Fibroblast of mammary gland (primary cell): ENCODE results near the gene RTL10.

Experiments used
- DNase-seq: peaks from one replicate; pipeline ENCODE4 v3.0.0-alpha.2; 2010; ENCODE audit warnings: low read depth
- H3K4me3 ChIP-seq: 2 replicates; pipeline ENCODE4 v1.5.1; 2011; ENCODE audit warnings: low read depth, mild to moderate bottlenecking, low read length, moderate library complexity; ENCODE audit not compliant: control insufficient read depth
- CTCF ChIP-seq: conservative IDR thresholded peaks from 2 replicates; pipeline ENCODE4 v1.5.1; 2011; ENCODE audit warnings: low read depth, low read length, inconsistent platforms; ENCODE audit not compliant: control insufficient read depth, insufficient read depth

Gene RTL10

DNA sequence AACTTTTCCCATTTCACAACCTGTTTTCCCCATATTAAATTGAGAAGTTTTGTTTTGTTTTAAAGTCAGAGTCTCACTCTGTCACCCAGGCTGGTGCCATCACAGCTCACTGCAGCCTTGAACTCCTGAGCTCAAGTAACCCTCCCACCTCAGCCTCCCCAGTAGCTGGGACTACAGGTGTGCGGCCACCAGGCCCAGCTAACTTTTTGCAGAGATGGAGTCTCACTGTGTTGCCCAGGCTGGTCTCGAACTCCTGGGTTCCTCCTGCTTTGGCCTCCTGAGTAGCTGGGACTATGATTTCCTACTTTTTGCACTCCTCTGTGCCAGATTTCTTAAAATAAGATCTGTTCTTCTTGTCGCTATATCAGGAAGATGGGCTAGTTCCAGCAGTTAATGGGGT is 44.9 kb downstream of the RTL10 start:
- TF ChIP-seq CTCF: no peak

GRCh38 chr22:19808873-19809478 is 45.7 kb downstream of the RTL10 start:
- H3K4me3 ChIP-seq: no peak overlapping the region
- no peak for TF ChIP-seq CTCF
- no peak for DNase-seq

More for the DNA sequence above, 44.9 kb downstream of the RTL10 start:
- no peak overlapping the region for H3K4me3 ChIP-seq
- no peak for DNase-seq

- TF ChIP-seq CTCF: no peak
- no peak for DNase-seq
- H3K4me3 ChIP-seq: no peak overlapping the region
Observed at GRCh38 chr22:19807914-19808872, 46.5 kb downstream of the RTL10 start.

DNA sequence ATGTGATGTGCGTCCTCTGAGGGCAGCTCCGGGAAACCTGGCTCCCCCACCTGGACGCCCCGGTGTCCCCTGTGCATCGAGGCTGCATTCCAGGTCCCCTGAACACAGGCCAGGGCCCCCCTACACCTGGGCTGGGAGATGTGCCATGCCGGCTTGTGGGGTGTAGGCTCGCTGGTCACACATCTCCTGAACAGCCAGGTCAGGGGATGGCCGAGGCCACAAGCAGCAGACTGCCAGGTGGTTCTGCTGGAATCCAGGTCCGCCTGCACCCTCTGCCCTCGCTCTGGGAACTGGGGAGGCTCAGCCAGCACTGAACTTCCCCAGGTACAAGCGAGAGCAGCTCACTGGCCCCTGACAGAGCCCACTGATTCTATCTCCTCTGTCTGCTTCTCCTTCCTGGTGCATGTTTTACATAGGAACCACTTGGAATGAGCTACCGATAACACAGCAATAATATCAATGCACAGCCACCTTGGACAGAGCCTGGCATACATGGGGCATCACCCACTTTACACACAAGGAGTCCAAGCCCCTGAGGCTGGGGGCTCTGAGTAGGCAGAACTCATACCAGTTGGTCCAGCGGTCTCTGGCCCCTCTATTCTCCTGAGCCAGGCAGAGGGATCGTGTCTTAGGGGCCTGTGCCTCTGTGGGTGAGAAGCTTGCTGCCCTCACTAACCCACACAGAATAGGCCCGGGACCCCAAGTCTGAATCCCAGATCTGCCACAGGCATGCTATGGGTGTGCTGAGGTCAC is 47.3 kb downstream of the RTL10 start:
- H3K4me3 ChIP-seq: no peak overlapping the region
- no peak for TF ChIP-seq CTCF
- DNase-seq: no peak

- no peak for DNase-seq
- no peak overlapping the region for H3K4me3 ChIP-seq
- no peak for TF ChIP-seq CTCF
Observed at GRCh38 chr22:19806213-19807160, 48.2 kb downstream of the RTL10 start.

GRCh38 chr22:19805821-19806212 is 48.9 kb downstream of the RTL10 start:
- DNase-seq: no peak

More at GRCh38 chr22:19805821-19806212, 48.9 kb downstream of the RTL10 start:
- H3K4me3 ChIP-seq: no peak overlapping the region
- no peak for TF ChIP-seq CTCF
